H1 (cell line): ENCODE measurements around the gene PRICKLE1. TPM values are rescaled to one million over a fixed set of nuclear protein-coding genes. Genes with fewer than 3 reads are reported as not detected.
A peak's percentile ranks its signal among the peaks of the same experiment; 100 is the strongest.

Experiments
- CTCF ChIA-PET: fragments of 300-600 bp; sonication (Branson Sonifier 250); formaldehyde crosslinking; loops from one replicate; lab custom pipeline; 2021; ENCODE audit not compliant: partially characterized antibody; lab: Charles Lee
- POLR2A ChIA-PET: fragments of 300-600 bp; sonication (Branson Sonifier 250); formaldehyde crosslinking; loops from one replicate; lab custom pipeline; 2021; ENCODE audit warnings: inconsistent platforms; ENCODE audit not compliant: partially characterized antibody; lab: Charles Lee
- DNase-seq, 2 experiments: peaks; one replicate each; pipeline versions ENCODE4 v3.0.0 to v3.0.0-alpha.2; 2010 to 2022; ENCODE audit warnings: low spot score in 2 of 2, low read depth in 1 of 2, mixed read lengths in 1 of 2
- FAIRE-seq: peaks from 2 replicates; lab custom pipeline; 2011; peaks lifted over from hg19 to GRCh38; lab: Jason Lieb, UNC
- H2AFZ ChIP-seq: 2 replicates; pipeline ENCODE4 v1.8.1; 2012; ENCODE audit warnings: low read length, inconsistent platforms
- H2AK5ac ChIP-seq: 2 replicates; pipeline ENCODE4 v1.6.1; 2013; ENCODE audit warnings: low read depth, low read length
- H2BK120ac ChIP-seq: replicated peaks from 2 replicates; pipeline ENCODE3; 2013; ENCODE audit warnings: low read depth, low read length, inconsistent platforms
- H2BK12ac ChIP-seq: 2 replicates; pipeline ENCODE4 v1.6.1; 2013; ENCODE audit warnings: low read depth, low read length
- H2BK15ac ChIP-seq: 2 replicates; pipeline ENCODE4 v1.6.1; 2013; ENCODE audit warnings: low read length
- H2BK20ac ChIP-seq: 2 replicates; pipeline ENCODE4 v1.6.1; 2013; ENCODE audit warnings: low read length
- H2BK5ac ChIP-seq: 2 replicates; pipeline ENCODE4 v1.6.1; 2013; ENCODE audit warnings: low read depth, low read length
- H3K14ac ChIP-seq: 2 replicates; pipeline ENCODE4 v1.6.1; 2013; ENCODE audit warnings: inconsistent platforms; ENCODE audit not compliant: insufficient read length
- H3K18ac ChIP-seq: 2 replicates; pipeline ENCODE4 v1.6.1; 2013; ENCODE audit warnings: low read length; ENCODE audit errors: extremely low read depth
- H3K23ac ChIP-seq: 2 replicates; pipeline ENCODE4 v1.6.1; 2013; ENCODE audit warnings: inconsistent platforms; ENCODE audit not compliant: insufficient read length
- H3K23me2 ChIP-seq: 2 replicates; pipeline ENCODE4 v1.6.1; 2013; ENCODE audit warnings: low read depth, low read length
- H3K27ac ChIP-seq: 2 replicates; pipeline ENCODE4 v1.6.1; 2011; ENCODE audit warnings: low read depth, low read length, inconsistent platforms
- H3K27me3 ChIP-seq, 4 experiments: replicated peaks in 1 of 4; 1 replicate in 1 of 4; 2 replicates in 3 of 4; pipeline versions ENCODE4 v1.6.1 to v1.8.1; 2011 to 2013; ENCODE audit warnings: low read length in 3 of 4, mild to moderate bottlenecking in 3 of 4, inconsistent platforms in 2 of 4, mixed read lengths in 2 of 4, moderate library complexity in 1 of 4; ENCODE audit not compliant: control insufficient read depth in 3 of 4, insufficient read depth in 3 of 4; ENCODE audit errors: extremely low read depth in 1 of 4
- H3K36me3 ChIP-seq, 4 experiments: 2 replicates each; pipeline versions ENCODE4 v1.6.1 to v1.8.1; 2011 to 2013; ENCODE audit warnings: mild to moderate bottlenecking in 4 of 4, low read length in 3 of 4, moderate library complexity in 2 of 4, control low read depth in 1 of 4, inconsistent platforms in 1 of 4; ENCODE audit not compliant: insufficient read depth in 4 of 4, control insufficient read depth in 2 of 4
- H3K4ac ChIP-seq: replicated peaks from 2 replicates; pipeline ENCODE3; 2013; ENCODE audit warnings: low read length, low read depth, mixed read lengths, inconsistent platforms; ENCODE audit not compliant: insufficient read length
- H3K4me1 ChIP-seq, 4 experiments: replicated peaks in 1 of 4; 1 replicate in 1 of 4; 2 replicates in 3 of 4; pipeline versions ENCODE4 v1.6.1 to v1.8.1; 2011 to 2013; ENCODE audit warnings: low read length in 3 of 4, inconsistent platforms in 2 of 4, mixed read lengths in 1 of 4; ENCODE audit not compliant: insufficient read depth in 4 of 4, control insufficient read depth in 3 of 4
- H3K4me2 ChIP-seq, 2 experiments: 2 replicates each; pipeline versions ENCODE4 v1.6.1 to v1.8.1; 2011 to 2013; ENCODE audit warnings: low read depth in 2 of 2, low read length in 2 of 2, control low read depth in 1 of 2, inconsistent platforms in 1 of 2, mild to moderate bottlenecking in 1 of 2; ENCODE audit not compliant: insufficient read depth in 1 of 2
- H3K4me3 ChIP-seq, 4 experiments: fragments of 200-600, 300-600 bp in 1 of 4; sonication (generic), shearing (Covaris generic), sonication (Bioruptor Twin) in 1 of 4; 2 replicates each; pipeline versions ENCODE4 v1.5.1 to v1.8.1; 2011 to 2016; ENCODE audit warnings: low read length in 4 of 4, low read depth in 3 of 4, control low read depth in 2 of 4, inconsistent platforms in 2 of 4, mild to moderate bottlenecking in 2 of 4, mixed read lengths in 1 of 4, moderate library complexity in 1 of 4; ENCODE audit not compliant: insufficient read depth in 2 of 4; ENCODE audit errors: extremely low read depth in 1 of 4
- H3K56ac ChIP-seq: replicated peaks from 2 replicates; pipeline ENCODE3; 2013; ENCODE audit warnings: low read depth, mild to moderate bottlenecking, mixed read lengths, low read length, inconsistent platforms; ENCODE audit not compliant: insufficient read length
- H3K79me1 ChIP-seq: 2 replicates; pipeline ENCODE4 v1.6.1; 2013; ENCODE audit warnings: low read depth, low read length, control low read depth
- H3K79me2 ChIP-seq, 2 experiments: 2 replicates each; pipeline versions ENCODE4 v1.6.1 to v1.8.1; 2012 to 2013; ENCODE audit warnings: low read length in 2 of 2, mild to moderate bottlenecking in 2 of 2, inconsistent platforms in 1 of 2; ENCODE audit not compliant: insufficient read depth in 2 of 2, control insufficient read depth in 1 of 2
- H3K9ac ChIP-seq, 4 experiments: replicated peaks in 1 of 4; 1 replicate in 1 of 4; 2 replicates in 3 of 4; pipeline versions ENCODE4 v1.6.1 to v1.8.1; 2011 to 2013; ENCODE audit warnings: low read depth in 3 of 4, low read length in 3 of 4, control low read depth in 2 of 4, mild to moderate bottlenecking in 2 of 4, moderate library complexity in 2 of 4, inconsistent platforms in 1 of 4; ENCODE audit errors: extremely low read depth in 1 of 4
- H3K9me3 ChIP-seq, 2 experiments: 2 replicates each; pipeline versions ENCODE4 v1.6.1 to v1.8.1; 2012 to 2013; ENCODE audit warnings: mild to moderate bottlenecking in 2 of 2, moderate library complexity in 2 of 2, control low read depth in 1 of 2, inconsistent platforms in 1 of 2, low read depth in 1 of 2, low read length in 1 of 2, mixed read lengths in 1 of 2; ENCODE audit not compliant: insufficient read depth in 2 of 2
- H4K20me1 ChIP-seq, 2 experiments: replicated peaks in 1 of 2; 2 replicates each; pipeline versions ENCODE3 to v1.8.1; 2011 to 2013; ENCODE audit warnings: inconsistent platforms in 2 of 2, low read length in 2 of 2, mild to moderate bottlenecking in 1 of 2; ENCODE audit not compliant: insufficient read depth in 2 of 2, control insufficient read depth in 1 of 2
- H4K5ac ChIP-seq: 2 replicates; pipeline ENCODE4 v1.6.1; 2013; ENCODE audit warnings: low read length, low read depth, mixed read lengths, inconsistent platforms; ENCODE audit not compliant: insufficient read length
- H4K8ac ChIP-seq: 2 replicates; pipeline ENCODE4 v1.8.0; 2013; ENCODE audit warnings: mild to moderate bottlenecking, moderate library complexity, low read length, inconsistent platforms; ENCODE audit not compliant: insufficient read depth; ENCODE audit errors: extremely low read depth
- H4K91ac ChIP-seq: replicated peaks from 2 replicates; pipeline ENCODE3; 2013; ENCODE audit warnings: low read length, mixed read lengths, inconsistent platforms; ENCODE audit not compliant: insufficient read length
- BACH1 ChIP-seq: IDR thresholded peaks from 2 replicates; pipeline ENCODE4 v1.6.1; 2012; ENCODE audit warnings: low read length, improper control_type of control experiment
- CEBPB ChIP-seq: IDR thresholded peaks from 2 replicates; pipeline ENCODE4 v1.6.1; 2012; ENCODE audit warnings: low read depth, low read length
- KDM5A ChIP-seq: fragments of 200-600 bp; IDR thresholded peaks from 2 replicates; pipeline ENCODE4 v1.7.1; 2012; ENCODE audit warnings: mild to moderate bottlenecking, low read length, inconsistent platforms, mixed read lengths
- RBBP5 ChIP-seq: IDR thresholded peaks from 2 replicates; pipeline ENCODE4 v1.7.1; 2012; ENCODE audit warnings: low read depth, mild to moderate bottlenecking, inconsistent platforms, low read length, moderate library complexity, borderline replicate concordance
- RXRA ChIP-seq: IDR thresholded peaks from 2 replicates; pipeline ENCODE4 v1.6.1; 2011; ENCODE audit warnings: low read depth, mild to moderate bottlenecking, low read length, moderate library complexity; ENCODE audit not compliant: insufficient read depth
- SIX5 ChIP-seq: IDR thresholded peaks from 2 replicates; pipeline ENCODE4 v1.6.1; 2011; ENCODE audit warnings: mild to moderate bottlenecking, low read depth, low read length
- TBP ChIP-seq: IDR thresholded peaks from 2 replicates; pipeline ENCODE4 v1.6.1; 2011; ENCODE audit warnings: low read depth, low read length, improper control_type of control experiment
- WGBS, 2 experiments: shearing (Covaris generic) in 1 of 2; methylation state at CpG; one replicate each; pipeline versions ENCODE4 v1.1.6 to v1.1.7; 2013 to 2015; ENCODE audit warnings: low lambda C conversion rate in 2 of 2, mixed read lengths in 2 of 2, inconsistent platforms in 1 of 2, low coverage in 1 of 2, missing lambda C conversion rate in 1 of 2; ENCODE audit not compliant: insufficient replicate concordance in 2 of 2, insufficient coverage in 1 of 2, insufficient read length in 1 of 2; ENCODE audit errors: extremely low coverage in 1 of 2, missing lambda C conversion rate in 1 of 2; 5-methylcytosine and 5-hydroxymethylcytosine counted together
- polyA plus RNA-seq, 7 experiments: library from polyadenylated mRNA; depleted of rRNA in 3 of 7; stranded (reverse) in 5 of 7; unstranded in 2 of 7; fragments of >200 nt in 5 of 7; fragments of 200-250 nt in 2 of 7; gene quantifications; 1 replicate in 5 of 7; 2 replicates in 1 of 7; 4 replicates in 1 of 7; pipeline versions ENCODE4 v1.2.1 to v1.2.3, GENCODE V29; 2011 to 2013; ENCODE audit warnings: missing spikeins in 2 of 7, mixed read lengths in 2 of 7
- total RNA-seq: library from RNA; stranded (reverse); fragmentation: NEBNext Ultra II Directional; extraction: Animal tissue kit (Norgen Biotek cat#: 25700); gene quantifications from 2 replicates; pipeline ENCODE4 v1.2.1, GENCODE V29; 2021
- TF ChIP-seq, protein P1 (sequence below): IDR thresholded peaks from 2 replicates; pipeline ENCODE4 v1.6.1; 2012; ENCODE audit warnings: inconsistent platforms

PRICKLE1 gene
- total and polyA plus RNA-seq, 2 of the 8 experiments (the other 6 are each of a cell fraction or from before 2014, with no cell fraction given), result 14.0 to 22.4 TPM

- Histone ChIP-seq H3K4me1 (peaks cover 0 to 10% (median 3%) of the 10 kb centered on the region in 4 experiments; a peak in 3 of 7 replicates), H3K4ac (no peak overlapping the region), H4K91ac (no peak overlapping the region), H3K9ac (no peak overlapping the region), H4K20me1 (no peaks in the 10 kb centered on the region), H3K18ac (no peak overlapping the region), H3K23me2 (no peaks in the 10 kb centered on the region), H3K4me2 (0 out of 4 replicates have a peak overlapping the region, but pooled peaks have one; percentile 6 to 19), H3K14ac (no peak overlapping the region), H3K23ac (no peak overlapping the region), H3K36me3 (peaks cover 0 to 14% (median 2%) of the 10 kb centered on the region in 4 experiments; a peak in 2 of 8 replicates), H3K79me1 (no peaks in the 10 kb centered on the region), H3K27me3 (no peaks in the 10 kb centered on the region), H2BK120ac (no peak overlapping the region), H2BK20ac (no peak overlapping the region), H2AK5ac (no peak overlapping the region; the same call in 1 of the 2 replicates), H4K5ac (no peak overlapping the region), H2BK15ac (no peak overlapping the region), H3K4me3 (no peak overlapping the region), H2BK5ac (0 out of 2 replicates have a peak overlapping the region, but pooled peaks have one; percentile 2), H3K9me3 (no peaks in the 10 kb centered on the region; a peak in 1 of 4 replicates), H3K27ac (no peak overlapping the region), H2BK12ac (no peak overlapping the region), H3K56ac (no peak overlapping the region), H3K79me2 (no peaks in the 10 kb centered on the region), H2AFZ (no peak overlapping the region), H4K8ac (no peak overlapping the region)
- ChIA-PET CTCF (interaction anchor here (0.6 to 1.5 kb wide), 7 partner anchors 13 to 840 kb away, joined by 3 to 7 read pairs (median 3); no protein-coding TSS in a partner anchor), POLR2A (interaction anchor here (0.7 to 1.5 kb wide), 4 partner anchors 8 to 13 kb away, joined by 3 to 6 read pairs (median 4); no protein-coding TSS in a partner anchor)
- 71% methylated on average over 19 of the region's 19 CpGs; no CpG with 5 or more reads in 1 of the 2 experiments for WGBS, 2 experiments
- FAIRE-seq (no peak), DNase-seq (peak in 1 of 2 experiments; percentile 43)
- TF ChIP-seq, protein P1, sequence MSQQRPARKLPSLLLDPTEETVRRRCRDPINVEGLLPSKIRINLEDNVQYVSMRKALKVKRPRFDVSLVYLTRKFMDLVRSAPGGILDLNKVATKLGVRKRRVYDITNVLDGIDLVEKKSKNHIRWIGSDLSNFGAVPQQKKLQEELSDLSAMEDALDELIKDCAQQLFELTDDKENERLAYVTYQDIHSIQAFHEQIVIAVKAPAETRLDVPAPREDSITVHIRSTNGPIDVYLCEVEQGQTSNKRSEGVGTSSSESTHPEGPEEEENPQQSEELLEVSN, result no peak
- no peak for TF ChIP-seq CEBPB
- no peak for TF ChIP-seq RXRA
- no peak for TF ChIP-seq TBP
- no peak for TF ChIP-seq BACH1
- TF ChIP-seq RBBP5, result no peak
- TF ChIP-seq SIX5, result no peak
- no peak for TF ChIP-seq KDM5A
These were observed 147.2 kb downstream of the PRICKLE1 start for GRCh38 chr12:42442311-42442759.
